Head of caudate nucleus (tissue), 42 donors: ENCODE measurements around the gene PUM2.

ENCODE experiments used
- DNase-seq, 42 donors: peaks; one replicate each; pipeline versions ENCODE4 v3.0.0 to v3.0.0-alpha.2; 2020 to 2021; ENCODE audit warnings: mixed read lengths in 7 of 42
- intact Hi-C: fragments of 100-400 bp; cut with DNase I; formaldehyde crosslinking; loops from one replicate; pipeline ENCODE4 v1.15.0; 2022

PUM2 gene

GRCh38 chr2:20212459-20212870, 138.2 kb downstream of the PUM2 start:
- DNase-seq: no peak
- intact Hi-C loops: no loop called here

GRCh38 chr2:20211860-20212458, 138.7 kb downstream of the PUM2 start:
- DNase-seq: no peak
- intact Hi-C loops: no loop called here

GRCh38 chr2:20211420-20211819, 139.2 kb downstream of the PUM2 start:
- intact Hi-C loops: no loop called here
- DNase-seq: no peak

GRCh38 chr2:20210462-20210861, 140.2 kb downstream of the PUM2 start:
- DNase-seq: no peak

GRCh38 chr2:20209373-20210109, 141.1 kb downstream of the PUM2 start:
- DNase-seq: no peak
- intact Hi-C loops: no loop called here

More at GRCh38 chr2:20210462-20210861, 140.2 kb downstream of the PUM2 start:
- intact Hi-C loops: no loop called here

- DNase-seq: no peak
- intact Hi-C loops: no loop called here
These were observed 142.2 kb downstream of the PUM2 start for GRCh38 chr2:20208476-20208859.

GRCh38 chr2:20207051-20207450, 143.6 kb downstream of the PUM2 start:
- intact Hi-C loops: no loop called here
- DNase-seq: no peak

GRCh38 chr2:20205915-20206524, 144.6 kb downstream of the PUM2 start:
- intact Hi-C loops: no loop called here
- no peak for DNase-seq

GRCh38 chr2:20205069-20205468, 145.6 kb downstream of the PUM2 start:
- intact Hi-C loops: no loop called here
- no peak for DNase-seq

GRCh38 chr2:20203521-20204225, 147.0 kb downstream of the PUM2 start:
- intact Hi-C loops: no loop called here
- DNase-seq: no peak

GRCh38 chr2:20203072-20203471, 147.6 kb downstream of the PUM2 start:
- DNase-seq: no peak
- intact Hi-C loops: no loop called here

GRCh38 chr2:20201671-20202070, 149.0 kb downstream of the PUM2 start:
- DNase-seq: no peak
- intact Hi-C loops: no loop called here

- DNase-seq: no peak
- intact Hi-C loops: no loop called here
These were observed 149.7 kb downstream of the PUM2 start for GRCh38 chr2:20200697-20201555.

GRCh38 chr2:20199633-20200270, 150.9 kb downstream of the PUM2 start:
- intact Hi-C loops: no loop called here
- DNase-seq: no peak

GRCh38 chr2:20198796-20199632, 151.6 kb downstream of the PUM2 start:
- intact Hi-C loops: no loop called here
- no peak for DNase-seq
